GM12892 (cell line): ENCODE data around the gene CCDC195. TPM values are rescaled to one million over a fixed set of nuclear protein-coding genes. Genes with fewer than 3 reads are reported as not detected.

Experiments
- DNase-seq: peaks from one replicate; pipeline ENCODE4 v3.0.0; 2011; ENCODE audit not compliant: insufficient read length
- FAIRE-seq: peaks from 2 replicates; lab custom pipeline; 2011; peaks lifted over from hg19 to GRCh38; lab: Jason Lieb, UNC
- POLR2A ChIP-seq: IDR thresholded peaks from 2 replicates; pipeline ENCODE4 v1.6.1; 2011; ENCODE audit warnings: low read depth, low read length, control low read depth
- POLR2AphosphoS5 ChIP-seq: IDR thresholded peaks from 2 replicates; pipeline ENCODE4 v1.6.1; 2011; ENCODE audit warnings: low read depth, low read length, control low read depth
- TAF1 ChIP-seq: IDR thresholded peaks from 2 replicates; pipeline ENCODE4 v1.6.1; 2011; ENCODE audit warnings: low read depth, mild to moderate bottlenecking, control low read depth, low read length, borderline replicate concordance
- polyA plus RNA-seq: library from polyadenylated mRNA; unstranded; fragments of >200 nt; gene quantifications from one replicate; pipeline ENCODE4 v1.2.1, GENCODE V29; 2012; ENCODE audit warnings: missing spikeins, inconsistent platforms; ENCODE audit not compliant: missing spikeins

The CCDC195 gene
- not detected for polyA plus RNA-seq

- TF ChIP-seq POLR2A (no peak), TAF1 (no peak), POLR2AphosphoS5 (no peak)
- no peak for FAIRE-seq
- DNase-seq: no peak
Measured at GRCh38 chr2:224716201-224716600, at the start of gene CCDC195. Gene CCDC195 (minus strand): TSS chr2:224716365. CDS start chr2:224716365, 0 bp downstream.

- TF ChIP-seq POLR2A (no peak), TAF1 (no peak), POLR2AphosphoS5 (no peak)
- DNase-seq (no peak), FAIRE-seq (peak; percentile 74)
Measured at GRCh38 chr2:224764565-224765236, 48.5 kb upstream of the CCDC195 start.

GRCh38 chr2:224757934-224758548, 41.9 kb upstream of the CCDC195 start:
- DNase-seq: no peak
- TF ChIP-seq TAF1 (no peak), POLR2A (no peak), POLR2AphosphoS5 (0 out of 2 replicates have a peak, but pooled peaks have one; percentile 23)
- no peak for FAIRE-seq

- DNase-seq: no peak
- no peak for TF ChIP-seq POLR2AphosphoS5
- no peak for TF ChIP-seq TAF1
- no peak for TF ChIP-seq POLR2A
- no peak for FAIRE-seq
Measured at GRCh38 chr2:224753743-224754540, 37.8 kb upstream of the CCDC195 start.

GRCh38 chr2:224751996-224752698, 36.0 kb upstream of the CCDC195 start:
- no peak for DNase-seq
- peak; percentile 21 for FAIRE-seq
- TF ChIP-seq POLR2A (no peak), POLR2AphosphoS5 (no peak), TAF1 (no peak)

- no peak for DNase-seq
- no peak for FAIRE-seq
- no peak for TF ChIP-seq TAF1
- no peak for TF ChIP-seq POLR2A
- no peak for TF ChIP-seq POLR2AphosphoS5
Measured at GRCh38 chr2:224749136-224749535, 33.0 kb upstream of the CCDC195 start.

GRCh38 chr2:224747765-224748164, 31.6 kb upstream of the CCDC195 start:
- no peak for DNase-seq

GRCh38 chr2:224736227-224736626, 20.1 kb upstream of the CCDC195 start:
- no peak for FAIRE-seq
- DNase-seq: no peak
- no peak for TF ChIP-seq POLR2AphosphoS5
- no peak for TF ChIP-seq TAF1

More at GRCh38 chr2:224747765-224748164, 31.6 kb upstream of the CCDC195 start:
- TF ChIP-seq POLR2AphosphoS5: no peak
- no peak for TF ChIP-seq TAF1
- no peak for TF ChIP-seq POLR2A
- no peak for FAIRE-seq

GRCh38 chr2:224734949-224735348, 18.8 kb upstream of the CCDC195 start:
- TF ChIP-seq TAF1: no peak
- TF ChIP-seq POLR2AphosphoS5: no peak
- no peak for TF ChIP-seq POLR2A
- FAIRE-seq: no peak
- no peak for DNase-seq

- no peak for TF ChIP-seq POLR2A
- TF ChIP-seq TAF1: no peak
- no peak for TF ChIP-seq POLR2AphosphoS5
- FAIRE-seq: no peak
- no peak for DNase-seq
Measured at GRCh38 chr2:224731665-224732064, 15.5 kb upstream of the CCDC195 start.

GRCh38 chr2:224729435-224729834, 13.3 kb upstream of the CCDC195 start:
- TF ChIP-seq TAF1 (no peak), POLR2A (no peak), POLR2AphosphoS5 (no peak)
- FAIRE-seq (no peak), DNase-seq (no peak)

- FAIRE-seq: no peak
- TF ChIP-seq POLR2AphosphoS5 (no peak), POLR2A (no peak), TAF1 (no peak)
- no peak for DNase-seq
Measured at GRCh38 chr2:224724331-224724730, 8.2 kb upstream of the CCDC195 start.
